NCI-H128 (cell line): ENCODE measurements around the gene ZNF771.
"Not testable (repeated sequence)": the region's sequence is repeated elsewhere in the genome, so short reads cannot be mapped to it uniquely, and the experiment has no call there.

Experiments
- DNase-seq: peaks from one replicate; lab custom pipeline; 2025; ENCODE audit not compliant: unreplicated experiment; lab: John Stamatoyannopoulos, UW

ZNF771 gene

DNA sequence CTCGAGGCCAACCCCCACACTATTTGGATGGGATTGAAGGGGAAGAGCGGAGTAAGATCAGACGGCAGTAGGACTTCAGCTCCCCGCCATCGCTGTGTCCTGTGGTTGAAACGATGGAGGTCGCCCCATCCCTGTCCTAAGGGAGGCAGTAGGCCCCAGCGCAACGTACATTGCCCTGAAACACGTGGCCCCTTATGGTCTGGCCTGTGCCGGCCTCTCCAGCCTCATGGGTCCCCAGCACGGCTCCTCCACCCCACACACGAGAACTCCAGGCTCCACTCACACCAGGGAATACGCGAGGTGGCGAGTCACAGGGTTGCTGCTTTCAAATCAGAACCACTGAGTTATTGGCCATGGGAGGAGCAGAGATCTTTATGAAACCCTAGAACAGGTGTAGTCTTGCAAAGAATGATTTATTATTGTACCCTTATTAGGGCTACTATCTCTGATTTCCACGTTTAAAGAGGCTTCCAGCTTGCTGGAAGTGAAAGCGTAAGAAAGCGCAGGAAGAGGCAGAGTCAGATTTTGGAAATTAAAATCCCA is 23.1 kb downstream of the ZNF771 start:
- DNase-seq: no peak

- DNase-seq: no peak
Measured at GRCh38 chr16:30434852-30435251, 27.4 kb downstream of the ZNF771 start.

DNA sequence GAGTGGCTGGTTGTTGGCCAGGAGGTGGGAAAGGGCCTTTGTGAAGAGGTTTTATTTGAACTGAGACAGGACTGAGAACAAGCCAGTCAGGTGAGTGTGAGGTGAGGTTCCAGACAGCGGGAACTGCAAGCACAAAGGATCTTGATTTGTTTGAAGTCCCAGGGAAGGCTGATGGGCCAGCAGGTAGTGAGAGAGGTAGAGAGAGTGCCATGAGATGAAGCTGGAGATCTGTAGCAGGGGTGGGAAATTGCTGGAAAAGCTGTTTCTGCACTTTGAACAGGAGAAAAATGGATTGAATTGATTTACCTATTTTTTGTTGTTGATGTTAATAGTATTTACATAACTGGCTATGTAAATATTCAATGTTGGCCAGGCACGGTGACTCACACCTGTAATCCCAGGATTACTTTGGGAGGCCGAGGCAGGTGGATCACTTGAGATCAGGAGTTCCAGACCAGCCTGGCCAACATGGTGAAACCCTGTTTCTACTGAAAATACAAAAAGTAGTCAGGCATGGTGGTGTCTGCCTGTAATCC is 30.2 kb downstream of the ZNF771 start:
- no peak for DNase-seq

GRCh38 chr16:30438835-30439234 is 31.4 kb downstream of the ZNF771 start:
- no peak for DNase-seq

- DNase-seq: no peak
Measured at GRCh38 chr16:30439720-30440348, 32.4 kb downstream of the ZNF771 start.

GRCh38 chr16:30443631-30444030 is 36.2 kb downstream of the ZNF771 start:
- DNase-seq: no peak

DNA sequence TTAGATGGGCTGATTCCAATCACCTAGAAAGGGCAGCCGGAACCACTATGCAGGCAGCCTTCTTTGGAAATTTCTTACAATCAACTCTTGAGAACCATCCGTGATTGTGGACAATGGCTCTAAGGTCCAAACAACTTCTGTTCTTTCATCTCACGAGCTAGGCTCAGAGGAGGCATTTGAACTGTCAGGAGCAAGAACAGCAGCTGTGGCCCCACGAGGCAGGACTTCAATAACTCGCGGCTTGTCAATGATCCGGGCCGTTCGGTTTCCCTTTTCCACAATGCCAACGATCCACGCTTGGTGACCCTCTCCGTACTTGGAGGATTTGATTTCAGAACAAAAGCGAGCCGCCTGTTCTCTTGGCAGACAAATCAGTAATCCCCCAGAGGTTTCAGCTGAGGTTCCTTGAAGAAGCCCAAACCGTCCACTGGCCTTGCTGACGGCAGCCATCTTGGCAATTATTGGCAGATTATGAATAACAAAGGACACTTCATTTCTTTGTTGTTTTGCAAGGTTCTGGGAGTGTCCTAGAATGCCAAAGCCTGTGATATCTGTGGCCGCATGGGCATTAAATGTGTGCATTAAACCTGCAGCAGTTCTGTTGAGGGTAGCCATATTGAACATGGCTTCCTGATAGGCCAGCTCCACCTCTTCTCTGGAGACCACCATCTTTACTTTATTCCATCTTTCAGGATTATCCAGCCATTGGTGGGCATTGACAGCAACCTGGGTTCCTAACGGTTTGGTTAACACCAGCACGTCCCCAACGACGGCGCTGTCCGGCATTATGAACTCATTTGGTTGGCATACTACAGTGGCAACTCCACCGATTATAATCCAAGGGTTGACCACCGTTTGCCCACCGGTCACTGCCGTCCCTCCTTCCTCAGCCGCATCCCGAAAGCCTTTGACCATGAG is 37.1 kb downstream of the ZNF771 start:
- no peak for DNase-seq

- DNase-seq: no peak
Measured at GRCh38 chr16:30445149-30445407, 37.7 kb downstream of the ZNF771 start.

- peak; percentile 91 for DNase-seq
Measured at GRCh38 chr16:30445408-30446202, 38.2 kb downstream of the ZNF771 start, which contains the start of gene SEPHS2. Gene SEPHS2 (minus strand): TSS chr16:30445874. CDS start chr16:30445727, 147 bp downstream.

DNA sequence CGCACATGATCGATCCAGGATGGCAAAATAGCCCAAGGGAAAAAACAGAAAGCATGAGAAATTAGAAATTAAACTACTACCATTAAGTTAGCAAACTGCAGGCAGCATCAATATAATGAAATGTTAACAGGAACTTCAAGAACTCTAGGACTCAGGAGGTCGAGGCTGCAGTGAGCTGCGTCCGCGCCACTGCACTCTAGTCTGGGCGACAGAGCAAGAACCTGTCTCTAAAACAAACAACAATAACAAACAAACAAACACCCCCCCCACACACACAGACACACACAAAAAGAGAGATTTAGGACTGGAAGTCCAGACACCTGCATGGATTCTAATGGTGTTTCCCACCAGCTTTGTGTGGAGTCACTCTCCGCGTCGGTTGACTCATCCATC is 38.8 kb downstream of the ZNF771 start:
- no peak for DNase-seq

DNA sequence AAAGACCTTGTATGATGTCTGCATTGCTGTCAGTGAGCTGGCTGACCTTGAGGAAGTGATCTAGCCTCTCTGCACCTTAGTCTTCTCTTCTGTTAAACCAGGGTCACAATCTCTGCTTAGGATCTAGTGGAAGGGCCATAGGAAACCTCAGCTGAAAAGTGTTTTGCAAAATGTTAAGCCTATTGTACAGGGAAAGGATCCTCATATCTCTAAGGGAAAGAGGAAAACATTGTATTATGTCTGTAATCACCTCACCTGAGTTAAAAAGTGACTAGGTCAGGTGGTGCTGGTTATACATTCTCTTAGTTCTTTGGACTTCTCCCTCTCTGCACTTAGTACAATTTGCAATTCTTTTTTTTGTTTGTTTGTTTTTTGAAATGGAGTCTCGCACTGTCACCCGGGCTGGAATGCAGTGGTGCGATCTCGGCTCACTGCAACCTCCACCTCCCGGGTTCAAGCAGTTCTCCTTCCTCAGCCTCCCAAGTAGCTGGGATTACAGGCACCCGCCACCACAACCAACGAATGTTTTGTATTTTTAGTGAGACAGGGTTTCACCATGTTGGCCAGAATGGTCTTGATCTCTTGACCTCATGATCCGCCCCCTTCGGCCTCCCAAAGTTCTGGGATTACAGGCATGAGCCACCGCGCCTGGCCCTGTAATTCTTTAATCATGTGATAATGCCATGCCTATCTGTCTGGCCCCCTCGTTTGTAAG is 40.3 kb downstream of the ZNF771 start:
- no peak for DNase-seq

DNA sequence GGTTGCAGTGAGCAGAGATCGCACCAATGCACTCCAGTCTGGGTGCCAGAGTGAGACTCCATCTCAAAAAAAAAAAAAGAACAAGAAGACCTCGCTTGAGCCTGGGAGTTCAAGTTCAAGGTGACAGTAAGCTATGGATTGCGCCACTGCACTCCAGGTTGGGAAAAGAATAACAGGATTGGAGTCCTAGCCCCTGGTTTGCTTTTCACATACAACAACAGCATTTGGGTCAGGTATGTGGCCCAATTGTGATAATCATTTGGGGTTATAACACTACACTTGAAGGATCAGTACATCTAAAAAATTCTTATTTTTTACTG is 41.7 kb downstream of the ZNF771 start:
- DNase-seq: no peak

DNA sequence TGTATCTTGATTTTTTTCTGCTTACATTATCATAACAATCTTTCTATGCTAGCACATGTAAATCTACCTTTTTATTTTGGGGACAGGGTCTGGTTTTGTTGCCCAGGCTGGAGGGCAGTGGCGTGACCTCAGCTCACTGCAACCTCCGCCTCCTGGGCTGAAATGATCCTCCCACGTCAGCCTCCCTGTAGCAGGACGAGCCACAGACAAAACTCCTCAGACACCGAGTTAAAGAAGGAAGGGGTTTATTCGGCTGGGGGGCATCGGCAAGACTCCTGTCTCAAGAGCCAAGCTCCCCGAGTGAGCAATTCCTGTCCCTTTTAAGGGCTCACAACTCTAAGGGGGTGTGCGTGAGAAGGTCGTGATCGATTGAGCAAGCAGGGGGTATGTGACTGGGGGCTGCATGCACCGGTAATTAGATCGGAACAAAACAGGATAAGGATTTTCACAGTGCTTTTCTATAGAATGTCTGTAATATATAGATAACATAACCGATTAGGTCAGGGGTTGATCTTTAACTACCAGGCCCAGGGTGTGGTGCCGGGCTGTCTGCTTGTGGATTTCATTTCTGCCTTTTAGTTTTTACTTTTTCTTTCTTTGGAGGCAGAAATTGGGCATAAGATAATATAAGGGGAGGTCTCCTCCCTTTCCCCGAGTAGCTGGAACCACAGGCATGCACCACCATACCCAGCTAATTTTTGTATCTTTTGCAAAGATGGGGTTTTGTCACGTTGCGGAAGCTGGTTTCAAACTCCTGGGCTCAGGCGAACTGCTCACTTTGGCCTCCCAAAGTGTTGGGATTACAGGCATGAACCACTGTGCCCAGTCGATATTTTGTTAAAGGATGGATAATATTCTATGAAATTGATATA is 45.5 kb downstream of the ZNF771 start:
- not testable (repeated sequence) for DNase-seq

GRCh38 chr16:30456302-30456701 is 48.9 kb downstream of the ZNF771 start:
- no peak for DNase-seq

DNA sequence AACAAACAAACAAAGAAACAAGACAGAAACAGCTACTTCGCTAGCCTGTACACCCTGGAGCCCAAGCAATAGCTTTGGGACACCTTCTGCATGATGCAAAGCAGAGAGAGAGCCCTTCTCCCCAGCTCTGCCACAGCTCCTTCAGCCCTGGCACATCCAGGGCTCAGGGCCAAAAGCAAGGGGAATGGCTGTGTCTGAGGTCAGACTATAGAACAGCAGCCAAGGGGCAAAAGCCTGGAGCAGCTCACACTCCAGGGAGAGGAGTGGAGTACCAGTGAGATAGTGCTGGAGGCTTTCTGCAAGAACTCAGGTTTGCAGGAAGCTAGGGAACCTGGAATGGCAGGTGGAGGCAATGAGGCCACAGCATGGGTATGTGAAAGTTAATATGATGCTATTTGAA is 49.9 kb downstream of the ZNF771 start:
- no peak for DNase-seq

DNA sequence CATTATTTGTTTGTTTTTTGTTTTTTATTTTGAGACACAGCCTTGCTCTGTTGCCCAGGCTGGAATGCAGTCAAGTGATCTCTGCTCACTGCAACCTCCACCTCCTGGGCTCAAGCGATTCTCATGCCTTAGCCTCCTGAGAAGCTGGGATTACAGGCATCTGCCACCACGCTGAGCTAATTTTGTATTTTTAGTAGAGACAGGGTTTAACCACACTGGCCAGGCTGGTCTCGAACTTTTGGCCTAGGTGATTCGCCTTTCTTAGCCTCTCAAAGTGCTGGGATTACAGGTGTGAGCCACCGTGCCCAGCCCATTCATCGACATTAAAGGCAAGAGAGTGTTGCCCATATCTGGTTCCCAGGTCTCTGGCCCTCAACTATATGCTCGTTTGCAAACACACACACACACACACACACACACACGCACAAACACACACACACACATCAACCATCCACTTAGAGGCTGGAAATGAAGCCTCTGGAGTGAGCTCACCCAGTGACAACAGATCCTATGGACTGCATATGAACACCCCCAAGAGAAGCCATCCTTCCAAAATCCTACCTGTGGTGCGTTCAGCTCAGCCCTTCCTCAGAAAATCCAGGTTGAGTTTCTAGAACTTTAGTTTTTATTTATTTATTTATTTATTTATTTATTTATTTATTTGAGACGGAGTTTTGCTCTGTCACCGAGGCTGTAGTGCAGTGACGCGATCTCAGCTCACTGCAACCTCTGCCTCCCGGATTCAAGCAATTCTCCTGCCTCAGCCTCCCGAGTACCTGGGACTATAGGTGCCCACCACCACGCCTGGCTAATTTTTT is 50.5 kb downstream of the ZNF771 start:
- no peak for DNase-seq

GRCh38 chr16:30458561-30459394 is 51.4 kb downstream of the ZNF771 start:
- DNase-seq: no peak

DNA sequence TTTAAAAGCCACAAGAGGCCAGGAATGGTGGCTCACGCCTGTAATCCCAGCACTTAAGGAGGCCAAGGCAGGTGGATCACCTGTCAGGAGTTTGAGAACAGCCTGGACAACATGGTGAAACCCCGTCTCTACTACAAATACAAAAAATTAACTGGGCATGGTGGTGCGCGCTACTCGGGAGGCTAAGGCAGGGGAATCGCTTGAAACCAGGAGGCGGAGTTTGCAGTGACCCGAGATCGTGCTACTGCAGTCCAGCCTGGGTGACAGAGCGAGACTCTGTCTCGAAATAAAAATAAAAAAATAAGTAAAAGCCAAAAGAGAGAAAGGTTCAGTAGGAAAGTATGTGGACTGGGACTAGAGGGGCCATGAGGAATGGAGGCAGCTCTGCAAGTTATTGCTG is 52.0 kb downstream of the ZNF771 start:
- DNase-seq: no peak
